Measurements from ENCODE around the gene MLX. TPM values are rescaled to one million over a fixed set of nuclear protein-coding genes. Genes with fewer than 3 reads are reported as not detected.

The MLX gene
- total RNA-seq, 1 experiment from 2014 or later: 45.3 TPM

- Mint-ChIP-seq H3K36me3 (ENCODE audit: insufficient read depth in 1 of 3, low read depth in 3 of 3) (peaks cover 6 to 39% (median 32%) of the 10 kb centered on the region in 3 experiments; a peak in 6 of 7 replicates), H3K4me1 (no peaks in the 10 kb centered on the region), H3K9me3 (no peaks in the 10 kb centered on the region), H3K27ac (no peak overlapping the region), H3K4me3 (no peak overlapping the region), H3K27me3 (ENCODE audit: low read depth) (no peaks in the 10 kb centered on the region)
- H4K8ac ChIP-seq (replicated peaks; ENCODE audit: insufficient read length, low read depth, low read length): no peak overlapping the region
- H4K91ac ChIP-seq (ENCODE audit: insufficient read length, low read depth, low read length): no peak overlapping the region
- no peak overlapping the region for H3K18ac ChIP-seq (ENCODE audit: insufficient read length, low read depth, low read length)
- no peak for TF ChIP-seq CTCF (conservative IDR thresholded peaks at IDR 0.05)
- no peak overlapping the region for H3K56ac ChIP-seq (ENCODE audit: insufficient read length, low read depth, low read length)
- H3K27ac ChIP-seq (ENCODE audit: insufficient read length, low read depth, low read length): no peak overlapping the region
- H2BK20ac ChIP-seq (ENCODE audit: low read depth, low read length, poor library complexity, severe bottlenecking): no peak overlapping the region
- no peak overlapping the region for H3K14ac ChIP-seq (ENCODE audit: insufficient read depth, low read length)
- H3K23ac ChIP-seq (ENCODE audit: insufficient read length, low read depth, low read length): no peak overlapping the region
- H3K4me2 ChIP-seq (ENCODE audit: insufficient read depth, insufficient read length, low read length): no peak overlapping the region
- no peak overlapping the region for H2BK120ac ChIP-seq (ENCODE audit: low read depth, low read length, poor library complexity, severe bottlenecking)
- H3K23me2 ChIP-seq (ENCODE audit: insufficient read length, low read depth, low read length, poor library complexity, severe bottlenecking): no peaks in the 10 kb centered on the region
- WGBS (ENCODE audit: extremely low coverage, insufficient read length, low lambda C conversion rate): no CpG with 5 or more reads among the region's 9 CpGs
- H3T11ph ChIP-seq (ENCODE audit: low read length): no peak overlapping the region
- no peak overlapping the region for H2AK5ac ChIP-seq (ENCODE audit: insufficient read length, low read length)
- H3K4ac ChIP-seq (ENCODE audit: low read depth, low read length): no peak overlapping the region
- H4K5ac ChIP-seq (ENCODE audit: insufficient read length, low read depth, low read length): no peak overlapping the region
- no peak overlapping the region for H2BK12ac ChIP-seq (ENCODE audit: insufficient read length, low read depth, low read length)
- no peak overlapping the region for H2AFZ ChIP-seq (ENCODE audit: low read length)
- H2BK15ac ChIP-seq (ENCODE audit: low read depth, low read length): no peak overlapping the region
- H3K9ac ChIP-seq (ENCODE audit: extremely low read depth, insufficient read length, low read length): no peak overlapping the region
- no peaks in the 10 kb centered on the region for H4K20me1 ChIP-seq (ENCODE audit: control insufficient read depth, insufficient read depth, insufficient read length)
- no peaks in the 10 kb centered on the region for H3K9me3 ChIP-seq (ENCODE audit: control insufficient read depth, low read depth, low read length)
- H2BK5ac ChIP-seq (ENCODE audit: insufficient read length, low read length): no peak overlapping the region
- H3K79me2 ChIP-seq (ENCODE audit: insufficient read depth, low read length): no peaks in the 10 kb centered on the region
- no peaks in the 10 kb centered on the region for H3K4me1 ChIP-seq (ENCODE audit: insufficient read depth, low read length)
- no peaks in the 10 kb centered on the region for H3K27me3 ChIP-seq (ENCODE audit: insufficient read depth, low read length)
- H3K79me1 ChIP-seq (ENCODE audit: insufficient read depth, low read depth, low read length, poor library complexity, severe bottlenecking): peaks cover 3% of the 10 kb centered on the region
- DNase-seq: no peak
Measured at GRCh38 chr17:42591411-42591810, 24.5 kb downstream of the MLX start.
